ENCODE results near the gene TSC1.

TSC1 gene

DNA sequence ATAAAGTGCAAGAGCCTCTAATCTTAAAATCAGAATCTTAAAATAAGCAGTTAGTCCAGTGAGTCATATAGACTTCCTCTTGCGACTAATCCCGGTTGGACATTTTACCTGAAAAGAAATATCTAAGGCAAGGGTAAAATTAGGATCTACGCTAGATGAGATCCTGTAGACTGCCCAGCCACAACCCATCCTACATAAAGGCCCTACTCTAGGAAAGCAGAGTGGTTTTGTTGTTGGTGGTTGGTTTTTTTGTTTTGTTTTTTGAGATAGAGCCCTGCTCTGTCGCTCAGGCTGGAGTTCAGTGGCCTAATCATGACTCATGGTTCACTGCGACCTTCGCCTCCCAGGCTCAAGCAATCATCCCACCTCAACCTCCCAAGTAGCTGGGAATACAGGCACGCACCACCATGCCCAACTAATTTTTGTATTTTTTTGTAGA lies 6.9 kb downstream of the TSC1 start:
- no peak for DNase-seq (ENCODE audit: low read depth in 2 of 2)

DNA sequence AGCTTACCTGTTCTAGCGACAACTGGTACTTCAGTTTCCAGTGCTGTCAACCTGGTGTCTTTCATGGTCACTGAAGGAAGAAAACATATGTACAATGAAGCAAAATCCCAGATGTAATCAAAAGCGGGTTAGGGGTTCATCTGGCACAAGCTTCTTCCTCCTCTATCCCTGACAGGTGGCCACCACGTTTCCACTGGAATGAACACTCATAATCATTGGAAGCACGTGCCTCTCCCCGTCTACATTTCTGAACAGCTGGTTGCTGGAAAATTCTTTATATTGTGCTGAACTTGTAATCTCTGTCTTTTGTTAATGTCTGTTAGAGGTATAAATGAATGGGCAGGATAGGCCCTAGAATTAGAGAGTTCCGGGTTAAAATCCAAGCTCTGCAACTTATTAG lies 9.4 kb downstream of the TSC1 start:
- DNase-seq (ENCODE audit: low read depth in 2 of 2), result no peak

DNA sequence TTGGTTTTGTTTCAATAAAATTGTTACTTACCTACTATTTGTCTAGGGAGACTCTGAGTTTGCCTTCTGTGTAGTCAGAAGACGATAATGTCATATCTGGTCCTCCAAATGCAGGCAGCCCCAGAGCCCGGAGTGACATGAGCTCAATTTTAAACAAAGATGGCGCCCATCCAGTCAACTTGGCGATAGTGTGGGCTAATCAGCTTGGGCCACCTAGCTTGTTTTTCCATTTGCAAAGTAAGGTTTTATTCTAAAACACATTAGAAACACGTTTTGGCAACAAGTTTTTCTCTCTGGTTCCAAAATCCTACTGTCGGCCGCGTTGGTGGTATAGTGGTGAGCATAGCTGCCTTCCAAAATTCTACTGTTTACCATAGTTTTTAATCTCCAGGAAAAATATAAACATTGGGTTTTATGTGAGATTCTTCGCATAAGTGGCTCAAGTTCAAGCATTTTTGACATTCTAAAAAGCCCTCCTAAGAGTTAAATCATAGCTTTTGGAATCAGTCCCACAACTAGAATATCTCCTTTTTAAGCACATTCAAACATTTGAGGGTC lies 13.2 kb downstream of the TSC1 start:
- peak in 1 of 2 experiments; percentile 7 for DNase-seq (ENCODE audit: low read depth in 2 of 2)

DNA sequence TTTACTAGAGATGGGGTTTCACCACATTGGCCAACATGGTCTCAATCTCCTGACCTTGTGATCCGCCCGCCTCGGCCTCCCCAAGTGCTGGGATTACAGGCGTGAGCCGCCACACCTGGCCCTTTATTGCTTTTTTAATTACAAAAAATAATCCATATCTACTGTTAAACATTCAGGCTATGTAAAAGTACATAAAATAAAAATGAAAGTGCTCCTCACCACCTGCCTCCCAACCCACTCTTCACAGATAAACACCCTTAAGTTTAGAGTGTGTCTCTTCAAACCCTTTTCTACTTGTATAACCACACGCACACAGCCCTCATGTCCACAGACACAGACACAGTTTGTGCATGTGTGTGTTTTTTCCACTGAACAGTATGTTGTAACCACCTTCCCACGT lies 16.7 kb downstream of the TSC1 start:
- no peak for DNase-seq (ENCODE audit: low read depth in 2 of 2)

DNA sequence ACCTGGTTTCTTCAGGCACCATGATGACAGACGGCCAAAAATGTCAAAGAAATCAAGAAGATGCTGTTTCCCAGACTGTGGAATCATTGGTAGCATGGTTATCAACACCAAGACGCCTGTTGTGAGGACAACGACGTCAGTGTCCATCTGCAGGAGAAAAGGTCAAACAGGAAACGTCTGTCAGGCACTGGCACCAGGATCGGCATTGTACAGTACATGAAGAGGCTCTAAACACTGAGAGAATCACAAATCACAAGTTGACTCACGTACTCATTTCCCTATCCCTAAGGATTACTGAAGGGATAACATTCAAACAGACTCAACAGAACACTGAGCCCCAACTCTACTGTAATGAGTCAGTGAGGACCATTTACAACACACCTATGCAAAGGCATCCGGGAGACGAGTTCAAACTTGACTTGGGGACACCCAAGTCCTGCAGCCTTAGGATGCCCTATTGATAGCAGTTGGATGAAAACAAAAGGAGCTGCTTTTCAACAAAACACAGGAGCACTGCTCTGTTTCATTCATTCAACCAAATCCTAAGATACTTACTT lies 21.0 kb downstream of the TSC1 start:
- no peak for DNase-seq (ENCODE audit: low read depth in 2 of 2)

DNA sequence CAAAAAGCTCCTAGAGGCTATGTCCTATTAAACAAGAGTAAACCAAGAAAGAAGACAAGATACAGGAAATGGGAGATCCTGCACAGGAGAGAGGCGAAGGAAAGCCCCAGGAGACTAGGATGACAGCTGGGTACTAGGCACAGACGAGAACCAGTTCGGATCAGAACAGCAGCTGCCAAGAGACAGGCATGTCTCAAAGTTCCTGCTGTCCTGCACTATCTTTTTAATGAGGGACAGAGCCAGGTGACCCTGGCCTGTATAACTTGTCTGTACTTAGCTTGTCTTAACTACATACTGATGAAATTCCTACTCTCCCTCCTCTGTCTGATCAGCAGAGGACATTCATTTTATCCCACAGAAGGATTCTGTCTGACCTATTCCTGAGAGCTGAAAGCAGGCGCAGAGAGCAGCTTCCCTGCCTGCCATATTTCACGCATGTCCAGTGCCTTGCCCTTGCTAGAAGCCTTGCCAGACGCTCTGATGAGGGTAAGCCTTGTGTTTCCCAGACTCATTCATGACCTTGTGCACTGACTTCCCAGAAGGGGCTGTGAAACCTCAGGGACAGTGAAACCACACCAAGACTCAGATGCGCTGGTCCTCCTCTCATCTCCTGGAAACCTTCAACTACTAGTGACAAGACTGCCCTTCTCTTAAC lies 24.7 kb downstream of the TSC1 start:
- no peak for DNase-seq (ENCODE audit: low read depth in 2 of 2)

DNA sequence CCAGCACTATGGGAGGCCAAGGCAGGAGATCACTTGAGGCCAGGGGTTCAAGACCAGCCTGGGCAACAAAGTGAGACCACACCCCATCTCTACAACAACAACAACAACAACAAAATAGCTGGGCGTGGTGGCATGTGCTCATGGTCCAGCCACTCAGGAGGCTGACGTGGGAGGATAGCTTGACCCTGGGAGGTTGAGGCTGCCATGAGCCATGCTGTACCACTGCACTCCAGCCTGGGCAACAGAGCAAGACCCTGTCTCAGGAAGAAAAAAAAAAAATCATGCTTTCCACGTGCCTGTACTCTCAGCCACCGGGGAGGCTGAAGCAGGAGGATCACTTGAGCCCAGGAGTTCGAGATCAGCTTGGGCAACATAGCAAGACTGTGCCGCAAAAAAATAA lies 29.5 kb downstream of the TSC1 start:
- DNase-seq (ENCODE audit: low read depth in 2 of 2), result no peak

DNA sequence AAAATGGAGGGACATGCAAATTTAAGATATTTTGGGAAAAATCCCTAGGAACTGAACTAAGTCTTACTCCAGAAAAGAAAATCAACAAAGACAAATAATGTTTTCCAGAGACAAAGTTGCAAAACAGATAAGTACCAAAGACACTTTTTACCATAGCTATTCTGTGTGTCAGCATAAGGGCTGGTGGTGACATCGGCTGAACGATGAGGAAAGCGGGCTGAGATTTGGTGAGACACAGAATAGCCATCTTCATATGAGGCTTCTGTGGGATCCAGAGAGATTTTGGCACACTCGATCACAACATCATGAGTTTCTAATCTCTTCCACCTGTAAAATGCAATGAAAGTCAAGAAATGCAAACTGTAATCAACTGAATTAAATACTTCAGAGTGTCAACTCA lies 32.3 kb downstream of the TSC1 start:
- no peak for DNase-seq (ENCODE audit: low read depth in 2 of 2)

DNA sequence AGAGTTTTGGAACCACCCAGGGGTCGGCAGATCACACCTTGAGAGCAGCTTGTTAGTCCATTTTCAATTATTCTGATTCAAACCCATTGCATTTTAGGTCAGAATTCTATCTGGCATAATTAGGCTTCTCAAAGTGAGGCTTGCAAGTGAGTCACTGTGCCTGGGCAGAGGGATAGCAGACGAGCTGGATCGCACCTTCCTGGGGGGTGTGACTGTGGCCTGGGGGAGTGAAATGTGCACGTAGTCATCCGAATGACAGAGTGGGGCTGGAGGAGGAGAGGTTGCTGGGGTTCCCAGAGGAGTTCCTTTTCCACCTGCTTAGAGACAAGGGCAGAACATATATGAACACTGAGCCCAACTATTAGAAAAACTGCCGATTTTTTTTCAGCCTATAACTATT lies 34.0 kb downstream of the TSC1 start:
- no peak for DNase-seq (ENCODE audit: low read depth in 2 of 2)

DNA sequence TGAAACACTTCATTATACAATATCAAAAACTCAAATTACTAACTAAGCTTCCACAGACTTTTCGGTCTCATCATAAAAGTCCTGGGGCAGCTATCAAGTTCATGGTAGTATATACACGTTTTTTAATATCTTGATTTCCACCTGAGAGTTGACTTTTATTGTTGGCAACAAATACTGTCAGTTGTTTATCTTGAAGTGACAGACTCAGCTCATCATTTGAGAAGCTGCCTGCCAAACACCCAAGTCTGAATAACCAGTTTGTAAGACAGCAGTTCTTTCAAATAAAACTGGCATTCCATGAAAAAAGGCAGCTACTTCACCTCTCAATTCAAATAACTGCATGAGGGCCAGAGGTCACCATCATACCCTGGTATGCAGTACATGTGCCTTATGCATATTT lies 35.1 kb downstream of the TSC1 start:
- DNase-seq (ENCODE audit: low read depth in 2 of 2), result no peak

DNA sequence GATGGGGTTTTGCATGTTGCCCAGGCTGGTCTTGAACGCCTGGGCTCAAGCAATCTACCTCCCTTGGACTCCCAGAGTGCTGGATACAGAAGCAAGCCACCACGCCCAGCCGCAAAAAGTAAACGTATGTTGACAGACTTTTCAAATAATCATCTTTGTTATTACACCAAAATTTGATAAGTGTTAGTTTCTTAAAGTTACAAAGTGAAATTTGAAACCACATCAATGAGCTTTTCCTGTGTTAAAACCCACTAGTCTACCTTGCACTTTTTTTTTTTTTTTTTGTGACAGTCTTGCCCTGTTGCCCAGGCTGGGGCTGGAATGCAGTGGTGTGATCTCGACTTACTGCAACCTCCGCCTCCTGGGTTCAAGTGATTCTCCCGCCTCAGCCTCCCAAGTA lies 35.8 kb downstream of the TSC1 start:
- no peak for DNase-seq (ENCODE audit: low read depth in 2 of 2)

DNA sequence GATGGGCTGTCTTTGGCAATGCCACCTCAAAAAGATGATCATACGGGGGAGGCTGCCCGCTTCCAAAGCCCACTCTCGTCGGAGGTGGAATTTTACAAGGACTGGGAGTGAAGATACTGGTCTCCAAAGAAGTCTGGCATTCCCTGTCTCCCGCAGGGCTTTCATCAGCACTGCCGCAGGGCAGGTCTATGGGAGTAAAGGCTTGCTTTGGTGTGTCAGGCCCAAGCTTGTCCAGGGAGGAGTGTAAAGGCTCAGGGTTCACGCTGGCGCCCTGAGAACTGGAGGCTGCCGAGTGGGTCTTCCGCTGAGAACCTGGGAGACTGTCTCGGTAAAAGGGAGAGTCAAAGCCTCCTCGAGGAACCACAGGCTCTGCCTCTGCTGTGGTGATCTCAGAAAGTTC lies 38.7 kb downstream of the TSC1 start:
- no peak for DNase-seq (ENCODE audit: low read depth in 2 of 2)

DNA sequence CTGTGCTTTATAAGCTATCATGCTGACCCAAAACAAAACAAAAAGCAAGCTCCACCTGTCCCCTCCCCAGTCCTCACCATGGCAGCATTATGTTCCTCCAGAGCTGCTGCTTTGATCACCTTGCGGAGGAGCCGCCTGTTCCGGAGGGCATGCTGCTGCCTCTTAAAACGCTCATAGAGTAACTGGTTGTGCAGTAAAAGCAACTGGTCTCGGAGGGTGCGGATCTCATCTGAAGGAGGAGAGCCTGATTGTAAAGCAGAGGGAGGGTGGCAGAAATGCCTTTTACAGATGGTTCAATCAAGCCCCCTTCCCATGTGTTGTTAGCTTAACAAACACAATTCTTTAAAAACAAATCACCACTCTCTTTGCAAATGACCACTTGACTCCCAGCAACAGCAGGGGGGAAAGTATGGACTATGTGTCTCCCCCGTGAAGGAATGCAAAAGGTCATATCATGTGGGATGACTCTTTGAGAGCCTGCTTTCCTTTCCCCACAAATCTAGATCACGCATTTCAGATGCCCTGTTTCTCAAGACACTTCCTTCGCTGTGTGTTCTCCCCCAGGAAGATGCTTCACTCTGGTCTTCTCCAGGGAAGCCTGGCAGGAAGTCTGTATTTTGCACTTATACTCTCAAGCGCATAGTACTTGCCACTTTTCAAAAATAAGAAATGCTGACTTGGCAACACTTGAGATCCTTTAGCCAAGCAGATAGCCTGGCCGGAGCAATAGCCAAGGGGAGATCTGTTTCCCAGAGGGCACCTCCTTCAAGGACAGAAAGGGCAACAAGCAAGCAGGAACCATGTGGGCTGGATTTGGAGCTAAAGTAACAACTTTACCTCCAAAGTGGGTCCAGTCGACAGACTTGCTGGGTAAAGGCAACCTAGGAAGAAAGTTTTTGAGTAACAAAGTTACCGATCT lies 40.6 kb downstream of the TSC1 start:
- no peak for DNase-seq (ENCODE audit: low read depth in 2 of 2)

DNA sequence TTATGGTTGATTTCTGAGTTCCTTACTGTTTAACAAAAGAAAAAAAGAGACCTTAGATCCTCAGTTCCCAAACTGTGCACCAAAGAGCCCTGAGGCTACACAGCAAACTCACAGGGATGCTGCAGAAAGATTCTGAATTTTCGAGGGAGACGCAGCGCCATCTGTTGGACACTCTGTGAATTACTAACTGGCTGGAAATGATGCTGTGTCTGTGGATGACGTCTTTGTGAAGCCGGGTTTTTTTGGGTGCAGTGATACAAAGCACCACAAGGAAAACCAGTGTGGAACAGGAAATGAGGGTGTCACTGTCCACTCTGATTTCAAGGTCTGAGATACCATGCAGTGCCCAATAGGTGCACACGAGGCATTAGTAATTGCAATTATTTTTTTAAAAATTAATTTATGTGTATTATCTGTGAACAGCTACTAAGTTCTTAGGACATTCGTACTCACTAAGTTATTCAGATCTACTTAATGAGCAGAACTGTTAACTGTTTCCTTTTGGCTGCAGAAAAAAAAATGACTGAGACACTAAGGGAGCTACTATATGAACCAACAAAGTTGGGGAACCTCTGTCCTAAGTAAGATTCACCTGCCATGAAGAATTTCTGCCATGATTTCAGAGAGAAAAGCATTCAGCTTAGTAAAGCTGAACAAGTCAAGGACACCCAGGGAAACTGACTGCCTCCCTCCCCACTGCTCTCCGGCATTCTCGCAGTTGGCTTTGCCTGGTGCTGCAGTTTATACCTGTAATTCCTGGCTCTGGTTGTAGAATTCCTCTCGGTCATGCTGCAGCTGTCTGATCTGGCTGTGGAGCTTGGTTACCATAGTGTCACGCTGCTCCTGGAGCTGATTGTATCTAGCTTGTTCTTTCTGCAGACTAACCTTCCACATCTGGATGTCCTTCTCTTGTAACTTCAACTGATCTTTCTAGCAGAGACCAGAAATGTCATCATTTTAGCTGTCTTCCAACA lies 42.3 kb downstream of the TSC1 start:
- DNase-seq (ENCODE audit: low read depth in 2 of 2), result peak; percentile 49 to 51

DNA sequence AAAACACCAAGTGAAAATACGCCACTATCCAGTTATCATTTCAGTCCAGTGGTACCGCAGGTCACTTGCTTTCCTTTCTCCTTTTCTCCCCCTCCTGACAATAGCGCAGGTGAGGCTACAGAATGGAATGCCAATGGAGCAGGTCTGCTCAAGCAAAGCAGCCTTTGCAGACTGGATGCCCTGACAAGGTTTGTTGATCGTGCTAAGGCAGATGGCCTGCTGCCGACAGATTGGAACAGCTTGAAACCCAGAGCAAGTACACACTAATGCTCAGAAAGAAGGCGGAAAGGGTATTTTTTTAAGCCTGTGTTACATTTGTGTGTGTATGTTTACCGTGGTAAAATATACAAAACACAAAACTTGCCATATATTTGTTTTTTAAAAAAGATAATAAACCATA lies 46.4 kb downstream of the TSC1 start:
- no peak for DNase-seq (ENCODE audit: low read depth in 2 of 2)

DNA sequence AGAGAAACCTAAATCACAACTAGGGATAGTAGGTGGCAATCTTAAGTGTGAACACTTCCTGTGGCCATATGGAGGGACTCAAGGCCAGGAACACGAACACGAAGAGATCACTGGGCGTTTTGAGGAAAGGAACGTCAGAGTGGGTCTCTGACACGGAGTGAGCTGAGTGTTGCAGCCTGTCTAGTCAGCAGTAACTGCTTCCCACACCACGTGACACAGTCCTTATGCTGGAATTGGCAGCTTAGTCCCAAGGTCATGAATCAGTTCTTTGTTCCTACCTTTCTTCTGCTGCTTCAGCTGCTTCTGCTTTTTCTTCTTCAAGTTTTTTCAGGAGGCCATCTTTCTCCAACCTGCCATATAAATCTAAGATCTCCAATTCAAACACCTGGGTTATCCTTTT lies 47.5 kb downstream of the TSC1 start:
- no peak for DNase-seq (ENCODE audit: low read depth in 2 of 2)

DNA sequence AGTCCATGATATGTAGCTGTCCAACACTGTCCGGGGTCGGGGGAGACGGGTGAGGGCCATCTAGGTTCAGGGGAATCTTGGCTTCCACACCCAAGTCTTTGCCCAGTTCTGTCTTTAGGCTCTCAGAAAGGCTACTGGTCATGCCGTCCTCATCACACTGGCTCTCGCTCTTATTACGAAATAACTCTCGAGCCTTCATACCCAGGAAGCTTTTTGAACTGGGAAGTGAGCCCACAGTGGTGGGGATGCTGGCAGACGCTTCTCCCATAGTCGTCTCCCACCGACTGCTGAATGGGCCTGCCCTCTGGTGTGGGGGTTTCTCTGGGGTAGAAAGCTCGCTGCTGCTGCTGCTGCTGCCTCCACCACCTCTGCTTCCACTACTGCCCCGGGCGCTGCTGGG lies 48.2 kb downstream of the TSC1 start:
- no peak for DNase-seq (ENCODE audit: low read depth in 2 of 2)

DNA sequence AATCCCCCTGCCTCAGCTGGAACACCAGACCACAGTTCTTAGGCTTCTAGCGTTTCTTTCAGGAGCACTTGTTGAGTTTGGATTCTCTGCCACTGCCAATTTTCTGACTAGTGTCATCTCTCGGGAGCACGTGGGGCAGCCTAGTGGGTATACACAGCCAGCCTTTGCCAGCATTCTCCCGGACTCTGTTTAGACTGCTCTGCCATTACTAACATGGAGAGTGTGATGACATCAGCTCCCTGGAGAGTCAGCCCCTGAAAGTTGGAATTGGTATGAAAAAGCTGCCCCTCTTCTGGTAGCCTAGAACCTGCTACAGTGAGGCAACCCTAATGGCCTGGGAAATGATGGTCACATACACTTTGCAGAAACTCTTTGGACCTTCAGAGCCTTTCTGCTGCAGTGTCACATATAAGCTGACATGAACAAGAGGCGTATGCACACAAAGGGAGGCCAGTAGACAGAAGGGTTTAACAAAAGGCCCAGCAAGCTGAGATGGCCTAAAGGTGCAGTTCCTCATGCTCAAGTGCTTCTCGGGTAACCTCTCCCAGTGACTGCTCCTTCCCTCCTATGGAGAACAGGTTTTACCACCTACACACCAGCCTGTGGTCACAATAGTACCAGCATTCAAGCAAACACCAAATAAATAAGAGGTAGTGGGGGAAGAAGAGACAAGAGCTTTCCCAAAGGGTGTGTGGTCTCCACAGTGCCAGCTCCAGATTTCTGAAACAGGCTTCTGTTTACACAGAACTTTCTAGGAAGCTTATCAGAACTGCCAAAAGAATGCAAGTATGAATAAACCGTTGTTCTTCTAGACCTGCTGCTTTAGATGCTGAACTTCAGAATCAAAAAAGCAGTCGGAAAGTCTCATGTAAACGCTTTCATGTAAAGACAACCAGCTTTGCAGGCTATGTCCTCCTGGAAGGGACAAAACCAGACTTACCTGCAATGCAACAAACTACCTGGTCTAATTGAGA lies 49.3 kb downstream of the TSC1 start:
- no peak for DNase-seq (ENCODE audit: low read depth in 2 of 2)

DNA sequence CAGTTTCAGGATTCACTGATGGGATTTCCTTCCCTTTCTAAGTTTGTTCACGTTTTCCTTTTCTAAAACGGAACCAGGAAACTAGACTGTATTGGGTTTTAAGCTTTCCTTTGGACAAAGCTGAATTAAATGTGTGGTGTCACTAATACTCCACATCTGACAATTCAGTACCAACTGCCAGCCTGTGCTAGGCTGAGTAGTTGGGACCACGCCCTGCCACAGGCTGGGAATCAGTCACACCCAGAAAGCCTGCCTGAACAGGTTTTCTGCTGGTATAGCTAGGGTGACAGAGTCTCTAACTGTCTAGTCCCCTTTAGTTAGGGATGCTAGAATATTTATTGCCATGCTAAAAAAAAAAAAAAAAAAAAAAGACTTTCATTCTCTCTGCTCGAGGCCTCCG lies 50.1 kb downstream of the TSC1 start:
- no peak for DNase-seq (ENCODE audit: low read depth in 2 of 2)

DNA sequence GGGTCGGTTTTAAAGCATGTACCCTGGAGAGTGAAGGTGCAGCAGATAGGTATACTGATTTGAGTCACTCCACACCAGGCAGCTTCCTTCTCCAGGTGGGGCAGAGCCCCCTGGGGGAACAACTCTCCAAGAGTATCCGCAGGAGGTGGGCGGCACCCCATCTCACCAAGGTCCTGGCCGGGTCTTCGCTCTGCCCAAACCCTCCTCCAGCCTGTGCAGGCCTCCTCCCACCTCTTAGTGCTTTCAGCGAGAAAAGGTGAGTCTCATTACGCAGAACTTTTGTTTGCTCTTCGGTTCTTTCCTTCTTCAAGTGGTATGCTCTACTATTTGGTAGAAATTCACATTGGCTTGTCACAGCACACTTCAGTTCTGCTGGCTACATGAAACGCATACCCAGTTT lies 52.0 kb downstream of the TSC1 start:
- no peak for DNase-seq (ENCODE audit: low read depth in 2 of 2)

All from fibroblast of skin of left quadriceps (primary cell).